ENCODE data around the gene FBXO31.

The FBXO31 gene

GRCh38 chr16:87295259-87295658 is 88.3 kb downstream of the FBXO31 start:
- Histone ChIP-seq H3K9ac (ENCODE audit: low read length) (no peak overlapping the region), H2AFZ (ENCODE audit: low read length) (no peak overlapping the region), H3F3A (ENCODE audit: insufficient read depth, low read length) (no peaks in the 10 kb centered on the region), H3K9me2 (ENCODE audit: low read depth, low read length) (no peaks in the 10 kb centered on the region), H3K79me2 (ENCODE audit: insufficient read depth, low read length) (no peaks in the 10 kb centered on the region), H3K4me1 (ENCODE audit: insufficient read depth, low read length, severe bottlenecking) (no peaks in the 10 kb centered on the region), H3K36me3 (ENCODE audit: insufficient read depth, low read length) (no peaks in the 10 kb centered on the region; the same call in 1 of the 2 replicates), H3K4me2 (ENCODE audit: low read length) (no peak overlapping the region), H3K27ac (ENCODE audit: low read depth, low read length, poor library complexity, severe bottlenecking) (no peak overlapping the region), H3K9me3 (ENCODE audit: low read length) (0 out of 2 replicates have a peak, but pooled peaks cover 3% of the 10 kb centered on the region), H3K27me3 (ENCODE audit: insufficient read depth, low read length) (no peaks in the 10 kb centered on the region), H4K20me1 (ENCODE audit: insufficient read depth, low read length) (no peaks in the 10 kb centered on the region), H3K4me3 (ENCODE audit: low read depth, low read length, poor library complexity, severe bottlenecking) (no peak overlapping the region)
- TF ChIP-seq EZH2 (IDR thresholded peaks at IDR 0.05; ENCODE audit: borderline replicate concordance, low read length) (no peak), CTCF (IDR thresholded peaks at IDR 0.05; ENCODE audit: low read length) (no peak)

- no peak overlapping the region for H3K27ac ChIP-seq (ENCODE audit: low read depth, low read length, poor library complexity, severe bottlenecking)
- TF ChIP-seq CTCF (IDR thresholded peaks at IDR 0.05; ENCODE audit: low read length) = no peak
- no peak for TF ChIP-seq EZH2 (IDR thresholded peaks at IDR 0.05; ENCODE audit: borderline replicate concordance, low read length)
- no peaks in the 10 kb centered on the region for H3K79me2 ChIP-seq (ENCODE audit: insufficient read depth, low read length)
- H2AFZ ChIP-seq (ENCODE audit: low read length) = no peak overlapping the region
- H3K27me3 ChIP-seq (ENCODE audit: insufficient read depth, low read length) = no peaks in the 10 kb centered on the region
- H3K36me3 ChIP-seq (ENCODE audit: insufficient read depth, low read length) = no peaks in the 10 kb centered on the region; the same call in 1 of the 2 replicates
- H3K9me2 ChIP-seq (ENCODE audit: low read depth, low read length) = no peaks in the 10 kb centered on the region
- no peak overlapping the region for H3K9ac ChIP-seq (ENCODE audit: low read length)
- H3K4me3 ChIP-seq (ENCODE audit: low read depth, low read length, poor library complexity, severe bottlenecking) = no peak overlapping the region
- no peak overlapping the region for H3K4me2 ChIP-seq (ENCODE audit: low read length)
- 0 out of 2 replicates have a peak, but pooled peaks cover 3% of the 10 kb centered on the region for H3K9me3 ChIP-seq (ENCODE audit: low read length)
- H3K4me1 ChIP-seq (ENCODE audit: insufficient read depth, low read length, severe bottlenecking) = no peaks in the 10 kb centered on the region
- no peaks in the 10 kb centered on the region for H3F3A ChIP-seq (ENCODE audit: insufficient read depth, low read length)
- H4K20me1 ChIP-seq (ENCODE audit: insufficient read depth, low read length) = no peaks in the 10 kb centered on the region
Observed at GRCh38 chr16:87293990-87294389, 89.6 kb downstream of the FBXO31 start.

GRCh38 chr16:87291944-87292343 is 91.6 kb downstream of the FBXO31 start:
- TF ChIP-seq CTCF (IDR thresholded peaks at IDR 0.05; ENCODE audit: low read length) (no peak), EZH2 (IDR thresholded peaks at IDR 0.05; ENCODE audit: borderline replicate concordance, low read length) (no peak)
- no peak overlapping the region for H3K9ac ChIP-seq (ENCODE audit: low read length)
- no peak overlapping the region for H3K4me2 ChIP-seq (ENCODE audit: low read length)
- H3K4me1 ChIP-seq (ENCODE audit: insufficient read depth, low read length, severe bottlenecking) = no peaks in the 10 kb centered on the region
- no peak overlapping the region for H2AFZ ChIP-seq (ENCODE audit: low read length)
- no peak overlapping the region for H3K27ac ChIP-seq (ENCODE audit: low read depth, low read length, poor library complexity, severe bottlenecking)
- no peaks in the 10 kb centered on the region; the same call in 1 of the 2 replicates for H3K36me3 ChIP-seq (ENCODE audit: insufficient read depth, low read length)
- no peaks in the 10 kb centered on the region for H4K20me1 ChIP-seq (ENCODE audit: insufficient read depth, low read length)
- H3K9me3 ChIP-seq (ENCODE audit: low read length) = 0 out of 2 replicates have a peak, but pooled peaks cover 3% of the 10 kb centered on the region
- no peak overlapping the region for H3K4me3 ChIP-seq (ENCODE audit: low read depth, low read length, poor library complexity, severe bottlenecking)
- H3K27me3 ChIP-seq (ENCODE audit: insufficient read depth, low read length) = no peaks in the 10 kb centered on the region
- H3K79me2 ChIP-seq (ENCODE audit: insufficient read depth, low read length) = no peaks in the 10 kb centered on the region
- H3F3A ChIP-seq (ENCODE audit: insufficient read depth, low read length) = no peaks in the 10 kb centered on the region
- H3K9me2 ChIP-seq (ENCODE audit: low read depth, low read length) = no peaks in the 10 kb centered on the region
